Measurements from ENCODE around the gene PPFIA3. TPM values are rescaled to one million over a fixed set of nuclear protein-coding genes. Genes with fewer than 3 reads are reported as not detected.
"Not testable (repeated sequence)": the region's sequence is repeated elsewhere in the genome, so short reads cannot be mapped to it uniquely, and the experiment has no call there.

The PPFIA3 gene
- polyA plus RNA-seq, 1 experiment = 0.63 TPM

- ChIA-PET CTCF (interaction anchor here (1.4 to 1.9 kb wide), 3 partner anchors 23 to 105 kb away, joined by 4 to 6 read pairs (median 4); no protein-coding TSS in a partner anchor), POLR2A (interaction anchor here (0.8 kb wide), 1 partner anchor 29 kb away, joined by 3 read pairs; no protein-coding TSS in a partner anchor)
- peaks cover 5% of the 10 kb centered on the region for H3K27me3 ChIP-seq (ENCODE audit: control insufficient read depth, insufficient read depth, low read length)
- H3K9me3 ChIP-seq (ENCODE audit: control insufficient read depth, insufficient read depth, low read length) = no peaks in the 10 kb centered on the region
- H3K4me3 ChIP-seq (ENCODE audit: low read depth, low read length) = no peak overlapping the region
- H3K27ac ChIP-seq (ENCODE audit: low read depth, low read length) = no peak overlapping the region
- no peak for TF ChIP-seq CTCF (IDR thresholded peaks at IDR 0.05; ENCODE audit: low read depth, low read length)
- DNase-seq (ENCODE audit: low read depth, low spot score) = no peak
Measured at GRCh38 chr19:49120868-49121267, 1.5 kb downstream of the PPFIA3 start.

DNA sequence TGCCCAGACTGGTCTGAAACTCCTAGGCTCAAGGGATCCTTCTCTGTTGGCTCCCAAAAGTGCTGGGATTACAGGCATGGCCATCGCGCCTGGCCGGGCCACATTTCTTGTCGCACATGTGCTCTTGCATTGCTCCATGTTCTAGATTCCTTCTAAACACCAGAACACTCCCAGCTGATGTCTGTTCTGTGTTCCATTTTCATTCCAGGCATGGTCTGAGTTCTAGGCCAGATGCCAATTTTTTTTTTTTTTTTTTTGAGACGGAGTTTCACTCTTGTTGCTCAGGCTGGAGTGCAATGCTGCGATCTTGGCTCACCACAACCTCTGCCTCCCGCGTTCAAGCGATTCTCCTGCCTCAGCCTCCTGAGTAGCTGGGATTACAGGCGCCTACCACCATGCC, 2.5 kb downstream of the PPFIA3 start:
- CTCF ChIA-PET = interaction anchor here (1.9 kb wide), 1 partner anchor 25 kb away, joined by 4 read pairs; no protein-coding TSS in a partner anchor
- H3K27me3 ChIP-seq (ENCODE audit: control insufficient read depth, insufficient read depth, low read length); H3K9me3 ChIP-seq (ENCODE audit: control insufficient read depth, insufficient read depth, low read length); H3K4me3 ChIP-seq (ENCODE audit: low read depth, low read length); POLR2A ChIA-PET; H3K27ac ChIP-seq (ENCODE audit: low read depth, low read length); DNase-seq (ENCODE audit: low read depth, low spot score): not testable (repeated sequence)

DNA sequence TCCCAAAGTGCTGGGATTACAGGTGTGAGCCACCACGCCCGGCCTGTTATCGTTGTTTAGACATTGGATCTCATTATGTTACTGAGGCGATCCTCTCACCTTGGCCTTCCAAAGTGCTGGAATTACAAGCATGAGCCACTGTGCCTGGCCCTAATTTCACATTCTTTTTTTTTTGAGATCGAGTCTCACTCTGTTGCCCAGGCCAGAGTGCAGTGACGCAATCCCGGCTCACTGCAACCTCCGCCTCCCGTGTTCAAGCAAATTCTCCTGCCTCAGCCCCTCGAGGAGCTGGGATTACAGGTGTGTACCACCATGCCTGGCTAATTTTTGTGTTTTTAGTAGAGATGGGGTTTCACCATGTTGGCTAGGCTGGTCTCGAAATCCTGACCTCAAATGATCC, 3.9 kb downstream of the PPFIA3 start:
- H3K4me3 ChIP-seq (ENCODE audit: low read depth, low read length); H3K27ac ChIP-seq (ENCODE audit: low read depth, low read length); DNase-seq (ENCODE audit: low read depth, low spot score); POLR2A ChIA-PET; H3K27me3 ChIP-seq (ENCODE audit: control insufficient read depth, insufficient read depth, low read length); H3K9me3 ChIP-seq (ENCODE audit: control insufficient read depth, insufficient read depth, low read length): not testable (repeated sequence)
- CTCF ChIA-PET = interaction anchor here (0.6 to 1.5 kb wide), 2 partner anchors 10 kb away, joined by 3 to 5 read pairs; no protein-coding TSS in a partner anchor

GRCh38 chr19:49125025-49125731, 5.8 kb downstream of the PPFIA3 start:
- Histone ChIP-seq H3K27ac (ENCODE audit: low read depth, low read length) (no peak overlapping the region), H3K27me3 (ENCODE audit: control insufficient read depth, insufficient read depth, low read length) (peaks cover 9% of the 10 kb centered on the region), H3K4me3 (ENCODE audit: low read depth, low read length) (no peak overlapping the region), H3K9me3 (ENCODE audit: control insufficient read depth, insufficient read depth, low read length) (peaks cover under 1% of the 10 kb centered on the region; the same call in 1 of the 2 replicates)
- no peak for DNase-seq (ENCODE audit: low read depth, low spot score)
- no peak for TF ChIP-seq CTCF (IDR thresholded peaks at IDR 0.05; ENCODE audit: low read depth, low read length)
- POLR2A ChIA-PET = no interaction called here
- CTCF ChIA-PET = interaction anchor here (0.5 kb wide), 1 partner anchor 49 kb away, joined by 3 read pairs; no protein-coding TSS in a partner anchor

GRCh38 chr19:49126575-49126974, 7.2 kb downstream of the PPFIA3 start:
- CTCF ChIA-PET = interaction anchor here (0.6 kb wide), 3 partner anchors 18 to 70 kb away, joined by 4 to 6 read pairs (median 4); no protein-coding TSS in a partner anchor
- Histone ChIP-seq H3K9me3 (ENCODE audit: control insufficient read depth, insufficient read depth, low read length) (peaks cover 4% of the 10 kb centered on the region; the same call in 1 of the 2 replicates), H3K27me3 (ENCODE audit: control insufficient read depth, insufficient read depth, low read length) (peaks cover 9% of the 10 kb centered on the region), H3K27ac (ENCODE audit: low read depth, low read length) (no peak overlapping the region), H3K4me3 (ENCODE audit: low read depth, low read length) (no peak overlapping the region)
- POLR2A ChIA-PET = no interaction called here
- TF ChIP-seq CTCF (IDR thresholded peaks at IDR 0.05; ENCODE audit: low read depth, low read length) = no peak
- no peak for DNase-seq (ENCODE audit: low read depth, low spot score)

DNA sequence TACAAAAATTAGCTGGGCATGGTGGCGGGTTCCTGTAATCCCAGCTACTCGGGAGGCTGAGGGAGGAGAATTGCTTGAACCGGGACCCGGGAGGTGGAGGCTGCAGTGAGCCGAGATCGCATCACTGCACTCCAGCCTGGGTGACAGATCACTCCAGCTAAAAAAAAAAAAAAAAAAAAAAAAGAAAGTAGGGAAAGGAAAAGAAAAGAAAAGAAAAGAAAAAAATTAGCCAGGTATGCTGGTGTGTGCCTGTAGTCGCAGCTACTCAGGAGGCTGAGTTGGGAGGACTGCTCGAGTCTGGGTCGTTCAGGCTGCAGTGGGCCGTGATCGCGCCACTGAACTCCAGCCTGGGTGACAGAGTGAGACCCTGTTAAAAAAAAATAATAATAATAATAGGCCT, 7.9 kb downstream of the PPFIA3 start:
- H3K4me3 ChIP-seq (ENCODE audit: low read depth, low read length); DNase-seq (ENCODE audit: low read depth, low spot score); POLR2A ChIA-PET; H3K27me3 ChIP-seq (ENCODE audit: control insufficient read depth, insufficient read depth, low read length); H3K9me3 ChIP-seq (ENCODE audit: control insufficient read depth, insufficient read depth, low read length); H3K27ac ChIP-seq (ENCODE audit: low read depth, low read length): not testable (repeated sequence)
- CTCF ChIA-PET = interaction anchor here (0.6 to 1.8 kb wide), 6 partner anchors 18 to 72 kb away, joined by 4 to 9 read pairs (median 4); no protein-coding TSS in a partner anchor
